Activated naive CD8-positive, alpha-beta T cell treated with anti-CD3 and anti-CD28 coated beads, Interleukin-2, amount 50 U/mL, for 16 hours (primary cell): ENCODE measurements around the gene ARF4.
"Not testable (repeated sequence)": the region's sequence is repeated elsewhere in the genome, so short reads cannot be mapped to it uniquely, and the experiment has no call there.

Source experiments
- DNase-seq: peaks from one replicate; pipeline ENCODE4 v3.0.0-alpha.2; 2020; ENCODE audit warnings: low read depth, low spot score

ARF4 gene

DNA sequence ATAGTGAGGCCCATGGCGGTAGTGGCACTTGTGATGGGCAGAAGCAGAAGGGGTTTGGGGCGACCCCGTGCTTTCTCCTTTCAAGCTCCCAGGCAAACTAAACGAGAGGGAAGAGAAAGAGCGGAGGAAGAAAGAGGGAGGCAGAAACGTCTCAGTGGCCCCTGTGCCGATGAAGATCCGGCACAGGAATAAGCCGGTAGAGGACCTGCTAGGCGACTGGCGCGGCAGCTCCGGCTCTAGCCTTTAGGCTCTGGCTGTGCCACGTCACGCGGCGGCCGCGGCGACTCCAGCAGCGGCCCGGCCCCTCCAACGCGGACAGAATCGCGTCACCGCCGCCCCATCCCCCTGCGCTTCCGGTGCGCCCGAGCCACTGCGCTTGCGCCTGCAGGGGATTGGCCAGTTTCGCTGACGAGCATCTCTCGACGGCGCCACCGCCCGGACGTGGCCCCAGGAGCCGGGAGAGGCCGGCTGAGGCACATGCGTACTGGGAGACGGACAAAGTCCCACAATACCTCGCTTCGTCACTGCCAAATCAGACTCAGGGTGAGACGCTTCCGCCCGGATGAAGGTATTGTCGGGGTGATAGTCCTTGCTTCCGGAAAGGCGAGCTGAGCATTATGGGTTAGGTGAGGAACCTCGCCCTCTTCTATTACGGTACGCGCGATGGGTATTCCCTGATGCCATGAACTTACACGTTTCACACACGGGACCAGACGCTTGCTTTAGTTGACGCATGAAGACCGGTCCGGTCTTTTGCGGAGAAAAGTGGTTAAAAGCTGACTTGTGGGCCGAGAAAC is at the start of gene ARF4:
TSS of gene ARF4 (minus strand) at position 218 of the 797 bp plus-strand sequence. CDS start at position 14, 204 bp downstream.
- peak; percentile 98 for DNase-seq

DNA sequence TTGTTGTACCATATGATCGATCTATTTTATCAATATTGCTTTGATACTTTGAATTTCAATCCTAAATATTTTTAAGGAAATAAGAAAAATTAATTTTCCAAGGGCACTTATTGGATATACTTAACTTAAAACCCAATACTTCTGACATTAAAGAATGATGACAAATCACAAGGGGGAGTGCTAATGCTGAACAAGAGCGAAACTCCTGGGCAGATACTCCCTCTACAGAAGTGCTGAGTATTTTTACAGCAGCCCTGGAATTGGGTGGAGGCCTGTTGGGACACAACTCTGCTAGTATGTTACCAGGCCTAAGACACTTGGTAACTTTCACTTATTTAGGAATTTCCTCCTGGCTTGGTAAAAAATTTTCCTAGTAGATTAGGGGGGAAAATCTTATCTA is 49.6 kb upstream of the ARF4 start:
- no peak for DNase-seq

DNA sequence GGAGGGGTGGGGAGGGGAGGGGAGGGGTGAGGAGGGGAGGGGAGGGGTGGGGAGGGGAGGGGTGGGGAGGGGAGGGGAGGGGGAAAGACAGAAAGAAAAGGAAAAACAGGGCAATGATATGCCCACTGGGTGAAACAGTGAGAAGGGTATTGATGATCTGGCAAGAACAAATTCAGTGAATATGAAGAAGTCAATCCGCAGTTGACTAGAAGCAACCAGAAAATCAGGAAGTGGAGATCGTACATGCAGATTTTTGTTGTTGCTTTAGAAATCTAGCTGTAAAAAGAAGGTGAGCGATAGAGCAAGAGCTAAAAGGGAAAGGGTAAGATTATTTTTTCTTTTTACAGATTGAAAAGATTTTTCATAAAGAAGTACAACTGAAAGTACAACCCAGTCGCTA is 47.6 kb upstream of the ARF4 start:
- no peak for DNase-seq

DNA sequence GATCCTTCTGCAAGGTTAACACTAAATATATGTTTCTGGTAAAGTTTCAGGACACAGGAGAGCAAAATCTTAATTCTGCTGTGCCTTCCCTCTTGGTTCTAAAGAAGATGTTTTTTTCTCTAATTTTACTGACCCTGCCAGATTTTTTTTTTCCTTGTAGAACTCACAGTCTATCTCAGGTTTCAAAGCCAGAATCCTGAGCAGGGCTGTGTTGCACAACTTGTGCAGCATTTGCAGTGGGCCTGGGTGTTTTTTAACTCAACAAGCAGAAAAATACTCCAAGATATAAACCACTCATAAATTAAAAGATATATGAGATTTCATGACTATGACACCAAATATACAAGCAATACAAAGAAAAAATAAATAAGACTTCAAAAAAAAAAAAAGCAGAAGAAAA is 40.2 kb upstream of the ARF4 start:
- no peak for DNase-seq

DNA sequence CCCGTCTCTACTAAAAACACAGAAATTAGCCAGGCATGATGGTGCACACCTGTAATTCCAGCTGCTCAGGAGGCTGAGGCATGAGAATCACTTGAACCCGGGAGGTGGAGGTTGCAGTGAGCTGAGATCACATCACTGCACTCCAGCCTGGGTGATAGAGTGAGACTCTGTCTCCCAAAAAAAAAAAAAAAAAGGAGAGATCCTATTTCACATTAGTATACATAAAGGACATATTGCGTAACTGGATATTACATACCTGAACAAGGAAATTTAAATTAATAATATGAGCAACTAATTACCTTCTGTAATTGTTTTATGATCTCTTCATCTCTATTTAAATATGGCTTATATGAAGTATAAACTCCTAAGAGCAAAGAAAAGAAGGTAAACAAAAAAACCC is 37.1 kb upstream of the ARF4 start:
- not testable (repeated sequence) for DNase-seq

DNA sequence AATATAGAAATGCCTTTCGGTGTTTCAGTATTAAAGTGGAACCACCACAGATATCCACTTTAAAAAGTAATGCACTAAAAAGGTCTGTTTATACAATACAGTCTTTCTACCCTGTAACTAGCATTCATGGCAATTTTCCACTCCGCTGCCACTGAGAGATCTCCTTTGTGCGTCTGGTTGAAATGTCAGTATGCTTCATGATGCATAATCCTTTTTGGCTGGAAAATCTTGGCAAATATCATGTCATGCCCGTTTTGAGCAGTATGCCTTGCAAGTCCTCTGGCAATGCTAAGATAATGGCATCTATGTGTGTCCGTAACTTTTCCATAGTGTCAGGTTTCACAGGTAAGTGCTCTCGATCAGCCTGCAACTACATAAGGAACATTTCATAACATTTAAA is 30.8 kb upstream of the ARF4 start:
- DNase-seq = no peak

DNA sequence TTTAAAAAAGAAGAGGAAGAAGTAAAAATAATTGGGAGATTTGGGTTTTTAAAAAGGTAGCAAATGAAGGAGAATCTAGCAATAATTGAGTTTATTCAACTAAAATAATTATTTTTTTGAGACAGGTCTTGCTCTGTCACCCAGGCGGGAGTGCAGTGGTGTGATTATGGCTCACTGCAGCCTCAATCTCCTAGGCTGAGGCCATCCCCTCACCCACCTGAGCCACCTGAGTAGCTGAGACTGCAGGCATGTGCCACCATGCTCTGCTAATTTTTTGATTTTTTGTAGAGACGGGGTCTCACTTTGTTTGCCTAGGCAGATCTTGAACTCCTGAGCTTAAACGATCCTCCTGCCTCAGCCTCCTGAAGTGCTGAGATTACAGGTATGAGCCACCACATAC is 27.7 kb upstream of the ARF4 start:
- DNase-seq = no peak

DNA sequence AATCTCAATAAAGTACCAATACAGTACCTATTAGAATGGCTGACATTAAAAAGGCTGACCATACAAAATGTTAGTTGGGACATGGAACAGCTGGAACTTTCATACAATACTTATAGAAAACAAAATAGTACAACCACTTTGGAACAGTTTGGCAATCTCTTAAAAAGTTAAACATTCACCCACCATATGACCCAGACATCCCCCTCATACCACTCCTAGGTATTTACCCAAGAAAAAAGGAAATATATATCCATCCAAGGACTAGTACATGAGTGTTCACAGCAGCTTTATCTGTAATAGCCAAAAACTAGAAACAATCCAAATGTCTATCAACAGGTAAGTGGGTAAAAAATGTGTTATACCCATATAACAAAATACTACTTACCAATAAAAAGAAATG is 25.2 kb upstream of the ARF4 start:
- DNase-seq = no peak

DNA sequence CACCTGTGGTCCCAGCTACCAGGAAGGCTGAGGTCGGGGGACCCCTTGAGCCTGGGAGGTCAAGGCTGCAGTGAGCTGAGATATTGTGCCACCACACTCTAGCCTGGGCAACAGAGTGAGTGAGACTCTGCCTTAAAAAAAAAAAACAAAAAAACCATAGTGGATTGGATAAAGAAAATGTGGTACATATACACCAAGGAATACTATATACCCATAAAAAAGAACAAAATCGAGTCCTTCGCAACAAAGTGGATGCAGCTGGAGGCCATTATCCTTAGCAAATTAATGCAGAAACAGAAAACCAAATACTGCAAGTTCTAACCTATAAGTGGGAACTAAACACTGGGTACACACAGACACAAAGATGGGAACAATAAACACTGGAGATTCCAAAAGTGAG is 20.6 kb upstream of the ARF4 start:
- DNase-seq = no peak

DNA sequence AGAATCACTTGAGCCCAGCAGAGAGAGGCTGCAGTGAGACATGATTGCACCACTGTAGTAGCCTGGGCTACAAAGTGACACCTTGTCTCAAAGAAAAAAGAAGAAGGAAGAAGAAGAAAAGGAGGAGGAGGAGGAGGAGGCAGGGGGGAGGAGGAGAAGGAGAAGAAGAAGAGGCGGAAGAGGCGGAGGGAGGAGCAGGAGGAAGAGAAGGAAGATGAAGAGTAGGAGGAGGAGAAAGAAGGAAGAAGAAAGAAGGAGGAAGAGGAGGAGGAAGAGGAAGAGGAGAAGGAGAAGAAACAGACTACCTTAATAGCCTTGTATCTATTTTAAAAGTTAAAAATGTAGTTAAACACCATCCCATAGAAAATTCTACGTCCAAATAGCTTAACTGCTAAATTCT is 19.1 kb upstream of the ARF4 start:
- DNase-seq = no peak

DNA sequence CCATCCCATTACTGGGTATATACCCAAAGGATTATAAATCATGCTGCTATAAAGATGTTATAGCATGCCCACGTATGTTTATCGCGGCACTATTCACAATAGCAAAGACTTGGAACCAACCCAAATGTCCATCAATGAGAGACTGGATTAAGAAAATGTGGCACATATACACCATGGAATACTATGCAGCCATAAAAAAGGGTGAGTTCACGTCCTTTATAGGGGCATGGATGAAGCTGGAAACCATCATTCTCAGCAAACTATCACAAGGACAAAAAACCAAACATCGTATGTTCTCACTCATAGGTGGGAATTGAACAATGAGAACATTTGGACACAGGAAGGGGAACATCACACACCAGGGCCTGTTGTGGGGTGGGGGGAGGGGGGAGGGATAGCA is 14.7 kb upstream of the ARF4 start:
- DNase-seq = not testable (repeated sequence)

DNA sequence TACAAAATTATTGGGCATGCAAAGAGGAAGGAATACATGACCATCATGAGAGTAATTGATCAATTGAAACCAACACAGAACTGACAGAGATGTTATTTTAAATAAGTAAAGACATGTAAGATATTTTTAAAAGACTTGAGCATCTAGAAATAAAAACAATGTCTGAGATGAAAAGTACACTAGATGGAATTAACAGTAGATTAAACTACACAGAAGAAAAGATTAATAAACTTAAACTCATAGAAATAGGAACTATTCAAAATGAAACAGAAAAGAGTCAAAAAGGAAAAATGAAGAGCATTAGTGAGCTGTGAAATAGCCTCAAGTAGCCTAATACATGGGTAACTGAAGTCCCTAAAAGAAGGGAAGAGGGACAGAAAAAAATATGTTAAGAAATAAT is 8.5 kb upstream of the ARF4 start:
- DNase-seq = no peak

DNA sequence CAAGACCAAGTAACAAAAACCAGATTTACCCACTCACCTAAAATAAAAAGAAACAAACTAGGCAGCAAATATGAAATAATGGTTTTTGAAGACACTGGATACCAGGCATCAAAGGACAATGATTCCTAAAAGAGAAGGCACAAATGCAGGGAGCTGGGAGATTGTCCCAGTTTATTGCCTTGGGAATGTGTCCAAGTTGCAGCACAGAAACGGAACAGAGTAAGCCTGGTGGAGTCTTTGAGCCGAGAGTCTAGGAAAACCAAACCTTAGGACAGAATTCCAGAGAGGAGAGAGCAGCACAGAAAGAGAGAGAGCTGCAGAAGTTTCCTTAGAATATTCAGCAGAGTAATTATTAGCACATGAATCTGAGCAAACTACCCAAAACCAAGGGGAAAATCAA is 7.8 kb upstream of the ARF4 start:
- DNase-seq = no peak

DNA sequence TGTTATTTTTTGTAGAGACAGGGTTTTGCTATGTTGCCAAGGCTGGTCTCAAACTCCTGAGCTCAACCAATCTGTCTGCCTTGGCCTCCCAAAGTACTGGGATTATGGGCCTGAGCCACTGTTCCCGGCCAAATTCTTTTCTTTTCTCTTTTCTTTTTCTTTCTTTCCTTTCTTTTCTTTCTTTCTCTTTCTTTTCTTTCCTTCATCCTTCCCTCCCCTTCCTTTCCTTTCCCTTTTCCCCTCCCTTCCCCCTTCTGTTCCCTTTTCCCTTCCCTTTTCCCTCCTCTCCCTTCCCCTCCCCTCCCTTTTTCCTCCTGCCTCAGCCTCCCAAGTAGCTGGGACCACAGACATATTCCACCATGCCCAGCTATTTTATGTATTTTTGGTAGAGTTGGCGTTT is 3.1 kb upstream of the ARF4 start:
- DNase-seq = no peak

DNA sequence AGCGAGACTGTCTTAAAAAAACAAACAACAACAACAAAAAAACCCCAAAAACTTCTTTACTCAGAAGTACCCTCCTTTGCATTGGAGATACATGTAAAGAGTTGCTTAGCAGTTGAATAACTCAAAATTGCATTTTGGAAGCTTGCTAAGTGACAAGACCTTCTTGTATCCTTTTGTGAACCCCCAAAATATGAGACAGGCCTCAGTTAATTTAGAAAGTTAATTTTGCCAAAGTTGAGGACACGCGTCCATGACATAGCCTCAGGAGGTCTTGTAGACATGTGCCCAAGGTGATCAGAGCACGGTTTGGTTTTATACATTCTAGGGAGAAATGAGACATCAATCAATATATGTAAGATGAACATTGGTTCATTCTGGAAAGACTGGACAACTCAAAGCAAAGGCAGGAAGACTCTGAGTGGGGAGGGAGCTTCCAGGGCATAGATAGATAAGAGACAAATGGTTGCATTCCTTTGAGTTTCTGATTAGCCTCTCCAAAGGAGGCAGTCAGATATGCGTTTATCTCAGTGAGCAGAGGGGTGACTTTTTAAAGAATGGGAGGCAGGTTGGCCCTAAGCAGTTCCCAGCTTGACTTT is 1.7 kb upstream of the ARF4 start:
- no peak for DNase-seq

DNA sequence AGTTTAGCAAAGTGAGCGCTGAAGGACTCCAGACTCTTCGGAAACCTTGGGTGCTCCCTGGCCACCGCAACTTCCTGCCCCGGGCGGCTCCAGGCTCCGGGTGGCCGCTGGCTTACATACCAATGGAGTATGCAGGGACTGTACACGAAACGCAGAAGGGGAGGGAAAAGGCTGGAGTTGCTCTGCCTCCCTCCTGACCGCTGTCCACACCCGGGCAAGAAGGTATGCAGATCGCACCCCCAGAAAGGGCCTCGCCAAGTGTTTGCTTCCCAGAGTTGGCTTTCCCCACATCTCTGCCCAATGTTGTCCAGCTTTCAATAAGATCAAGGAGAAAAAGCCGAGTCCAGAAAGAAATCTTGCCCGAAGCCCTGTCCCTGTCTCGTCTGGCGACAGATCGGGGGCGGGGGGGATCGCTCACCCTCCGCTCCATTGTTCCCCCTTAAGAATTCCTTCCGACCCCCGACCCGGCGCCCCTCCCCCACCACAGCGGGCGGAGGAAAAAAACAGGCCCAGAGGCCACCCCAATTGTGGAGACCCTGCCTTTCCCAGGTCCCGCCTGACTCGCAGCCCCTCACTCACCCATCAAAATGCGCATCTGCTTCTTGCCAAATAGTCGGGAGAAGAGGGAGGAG is 533 bp downstream of the ARF4 start:
- no peak for DNase-seq

DNA sequence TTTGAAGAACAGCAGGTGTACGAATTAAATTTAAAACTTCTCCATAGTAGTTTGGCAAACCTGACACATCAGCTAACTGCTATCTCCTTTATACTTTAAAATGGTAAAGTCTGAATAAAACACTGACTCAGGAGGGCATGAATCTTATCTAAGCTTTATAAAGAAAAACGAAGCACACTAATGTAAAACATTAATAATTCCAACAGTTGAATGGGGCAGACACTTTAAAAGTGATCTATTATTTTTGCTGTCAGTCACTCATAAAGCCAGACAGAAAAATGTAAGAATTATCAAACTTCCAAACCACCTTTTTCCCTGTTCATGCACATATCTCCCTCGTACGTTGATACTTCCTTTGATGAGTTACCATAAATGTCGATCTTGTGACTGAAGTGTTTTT is 2.6 kb downstream of the ARF4 start:
- DNase-seq = no peak

DNA sequence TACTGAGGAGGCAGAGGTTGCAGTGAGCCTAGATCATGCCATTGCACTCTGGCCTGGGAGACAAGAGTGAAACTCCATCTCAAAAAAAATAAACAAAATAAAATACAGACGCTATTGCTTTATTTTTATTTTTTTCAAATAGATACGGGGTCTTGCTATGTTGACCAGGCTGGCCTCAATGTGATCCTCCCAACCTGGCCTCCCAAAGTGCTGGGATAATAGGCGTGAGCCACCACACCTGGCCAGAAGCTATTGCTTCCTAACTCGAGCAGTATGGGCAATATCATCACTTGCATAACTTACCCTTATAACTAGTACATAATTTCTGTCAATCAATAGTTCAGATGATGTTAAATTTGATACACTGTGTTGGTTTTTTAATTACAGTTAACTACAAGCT is 3.0 kb downstream of the ARF4 start:
- DNase-seq = no peak

DNA sequence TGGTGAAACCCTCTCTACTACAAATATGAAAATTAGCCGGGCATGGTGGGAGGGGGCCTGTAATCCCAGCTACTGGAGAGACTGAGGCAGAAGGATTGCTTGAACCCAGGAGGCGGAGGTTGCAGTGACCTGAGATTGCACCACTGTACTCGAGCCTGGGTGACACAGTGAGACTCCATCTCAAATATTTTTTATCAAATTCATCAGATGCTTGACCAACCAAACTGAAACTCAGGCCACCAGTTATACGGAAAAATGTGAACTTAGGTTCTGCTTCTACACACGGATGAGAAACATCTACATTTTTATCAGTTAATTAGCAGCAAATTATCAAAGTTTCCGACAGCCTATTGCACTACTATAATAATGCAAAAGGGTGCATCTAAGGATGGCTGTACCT is 4.8 kb downstream of the ARF4 start:
- DNase-seq = no peak

DNA sequence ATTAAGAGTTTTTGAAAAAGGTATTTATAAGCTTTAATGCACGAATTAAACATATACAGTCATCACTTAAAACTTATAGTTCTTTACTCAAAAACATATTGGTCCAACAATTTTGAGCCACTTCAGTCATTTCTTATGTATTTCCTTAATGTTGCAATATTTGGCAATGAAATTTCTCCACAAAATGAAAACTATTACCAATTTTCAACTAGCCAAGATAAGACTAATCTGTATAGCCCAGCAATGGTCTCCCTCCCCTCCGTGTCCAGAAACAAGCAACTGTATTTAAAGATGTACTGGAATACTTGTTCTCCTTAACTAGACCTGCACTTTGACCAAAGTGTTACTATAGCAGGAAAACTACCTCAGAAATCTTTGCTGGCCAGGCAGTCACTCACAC is 9.2 kb downstream of the ARF4 start:
- no peak for DNase-seq

DNA sequence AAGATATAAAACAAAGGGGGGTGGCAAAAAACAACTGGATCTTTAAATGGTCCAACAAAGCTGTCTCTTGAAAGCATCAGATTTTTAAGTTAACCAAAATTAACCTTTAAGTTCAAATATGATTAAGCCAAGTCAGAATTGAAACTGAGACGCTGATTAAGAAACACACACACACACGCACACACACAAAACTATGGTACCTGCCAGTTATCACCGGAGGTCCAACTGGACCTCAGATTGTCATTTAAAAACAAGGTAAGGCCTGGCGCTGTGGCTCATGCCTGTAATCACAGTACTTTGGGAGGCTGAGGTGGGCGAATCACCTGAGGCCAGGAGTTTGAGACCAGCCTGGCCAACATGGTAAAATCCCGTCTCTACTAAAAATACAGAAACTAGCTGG is 10.4 kb downstream of the ARF4 start:
- no peak for DNase-seq

DNA sequence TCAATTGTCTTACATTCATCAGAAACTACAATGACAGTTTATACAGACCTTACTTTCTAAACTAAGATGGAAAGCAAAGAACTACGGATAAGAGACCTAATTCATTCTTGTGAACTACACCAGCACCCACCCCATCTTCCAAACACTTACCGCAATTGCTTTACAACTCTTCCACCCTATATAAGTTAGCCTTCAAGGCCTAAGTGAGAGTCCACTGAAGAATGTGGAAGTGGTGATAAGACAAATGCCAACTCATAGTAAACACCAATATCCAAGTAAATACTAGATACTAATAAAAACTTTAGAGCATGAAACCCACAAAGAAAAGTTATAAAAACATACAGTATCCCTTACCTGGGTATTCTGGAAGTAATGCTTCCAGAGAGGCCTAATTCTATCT is 13.6 kb downstream of the ARF4 start:
- no peak for DNase-seq

DNA sequence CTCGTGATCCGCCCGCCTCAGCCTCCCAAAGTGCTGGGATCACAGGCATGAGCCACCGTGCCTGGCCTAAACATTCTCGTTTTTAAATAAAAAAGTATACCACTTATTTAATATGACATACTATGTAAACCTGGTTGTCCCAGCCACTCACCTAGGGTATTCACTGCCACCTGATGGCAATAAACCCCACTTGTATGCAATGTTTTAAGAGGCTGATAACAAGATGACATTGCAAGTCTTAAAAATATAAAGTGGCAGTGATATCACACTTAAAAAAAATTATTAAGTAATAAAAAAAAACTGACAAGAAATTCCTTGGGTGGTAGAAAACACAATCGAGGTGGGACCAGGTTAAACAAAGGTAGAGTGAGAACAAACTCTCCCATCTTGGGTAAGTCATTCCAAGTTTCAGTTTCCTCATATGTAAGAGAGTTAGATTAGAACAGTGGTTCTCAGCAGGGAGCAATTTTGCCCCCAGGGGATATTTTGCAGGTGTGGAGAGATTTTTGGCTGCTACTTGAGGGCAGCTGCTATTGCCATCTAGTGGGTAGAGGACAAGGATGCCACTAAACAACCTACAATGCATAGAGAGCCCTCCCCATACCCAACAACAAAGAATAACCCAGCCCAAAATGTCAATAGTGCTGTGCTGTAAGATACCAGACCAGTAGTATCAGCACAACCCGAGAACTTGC is 14.5 kb downstream of the ARF4 start:
- no peak for DNase-seq
